ENCODE data around the gene OSBP2. TPM values are rescaled to one million over a fixed set of nuclear protein-coding genes. Genes with fewer than 3 reads are reported as not detected.
A peak's percentile ranks its signal among the peaks of the same experiment; 100 is the strongest.
"Not testable (repeated sequence)": the region's sequence is repeated elsewhere in the genome, so short reads cannot be mapped to it uniquely, and the experiment has no call there.

The OSBP2 gene
- total RNA-seq, 1 experiment from 2014 or later = 22.5 TPM

- no peak for DNase-seq (ENCODE audit: low read depth)
Observed at GRCh38 chr22:30755759-30756124, 61.1 kb downstream of the OSBP2 start.

GRCh38 chr22:30763815-30764673 lies 69.4 kb downstream of the OSBP2 start:
- DNase-seq (ENCODE audit: low read depth) = peak; percentile 62

- DNase-seq (ENCODE audit: low read depth) = no peak
Observed at GRCh38 chr22:30767661-30768060, 73.0 kb downstream of the OSBP2 start.

GRCh38 chr22:30770716-30771115 lies 76.0 kb downstream of the OSBP2 start:
- no peak for DNase-seq (ENCODE audit: low read depth)

DNA sequence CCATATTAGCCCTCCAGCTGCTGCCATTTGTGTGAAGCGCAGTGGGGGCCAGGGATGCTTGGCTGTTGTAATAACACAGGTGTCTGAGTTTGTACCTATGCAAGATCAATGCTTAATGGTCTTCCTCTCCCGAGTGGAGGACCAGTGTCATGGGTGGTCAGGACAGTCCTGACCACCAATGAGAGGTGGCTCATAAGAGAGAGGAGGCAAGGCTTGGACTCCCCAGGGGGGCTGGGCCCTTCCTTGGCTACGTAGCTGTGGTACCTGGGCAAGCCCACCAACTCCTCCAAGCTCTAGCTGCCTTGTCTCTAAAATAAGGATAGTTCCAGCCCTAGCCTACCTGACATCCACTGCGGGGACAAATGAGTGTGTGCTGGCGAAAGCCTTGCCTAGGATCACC lies 79.2 kb downstream of the OSBP2 start:
- DNase-seq (ENCODE audit: low read depth) = no peak

- no peak for DNase-seq (ENCODE audit: low read depth)
Observed at GRCh38 chr22:30774566-30774965, 79.9 kb downstream of the OSBP2 start.

DNA sequence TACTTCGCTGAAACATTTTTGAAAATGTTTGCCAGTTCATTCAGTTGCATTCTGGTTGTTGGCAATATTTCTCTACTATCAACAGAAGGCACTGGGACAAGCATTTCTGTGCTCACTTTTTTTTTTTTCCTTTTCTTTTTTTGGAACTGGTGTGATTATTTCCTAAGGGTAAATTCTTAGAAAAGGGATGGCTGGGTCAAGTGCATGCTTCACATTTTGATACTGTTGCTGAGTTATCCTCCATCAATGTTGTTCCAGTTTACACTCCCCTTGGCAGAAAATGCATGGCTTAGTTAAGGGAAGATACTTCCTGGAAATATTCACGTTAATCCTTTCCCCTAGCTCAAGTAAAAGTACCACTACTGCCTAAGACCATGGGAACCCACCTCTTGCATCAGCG lies 81.8 kb downstream of the OSBP2 start:
- no peak for DNase-seq (ENCODE audit: low read depth)

- DNase-seq (ENCODE audit: low read depth) = not testable (repeated sequence)
Observed at GRCh38 chr22:30777146-30777545, 82.5 kb downstream of the OSBP2 start.

- DNase-seq (ENCODE audit: low read depth) = no peak
Observed at GRCh38 chr22:30777587-30777986, 82.9 kb downstream of the OSBP2 start.

- no peak for DNase-seq (ENCODE audit: low read depth)
Observed at GRCh38 chr22:30778261-30778660, 83.6 kb downstream of the OSBP2 start.

DNA sequence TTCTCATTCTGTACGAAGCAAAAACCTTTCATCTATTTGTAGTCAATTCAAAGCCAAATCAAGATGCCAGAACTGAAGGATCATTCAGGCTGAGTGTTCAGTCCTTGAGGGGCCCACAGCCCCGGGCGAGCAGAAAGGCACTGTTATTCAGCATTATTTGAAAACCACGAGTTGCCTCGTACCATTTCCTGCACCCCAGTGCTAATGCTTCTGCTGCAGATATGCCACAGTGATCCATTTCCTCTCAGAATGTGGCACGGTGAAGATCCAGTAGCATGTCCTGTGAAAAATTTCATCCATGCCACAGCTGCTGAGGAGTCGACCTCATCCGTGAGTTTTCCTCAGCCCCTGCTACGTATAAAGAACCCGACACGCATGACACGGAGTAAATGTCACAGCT lies 85.4 kb downstream of the OSBP2 start:
- DNase-seq (ENCODE audit: low read depth) = no peak

- peak; percentile 86 for DNase-seq (ENCODE audit: low read depth)
Observed at GRCh38 chr22:30781271-30781875, 86.7 kb downstream of the OSBP2 start.

- no peak for DNase-seq (ENCODE audit: low read depth)
Observed at GRCh38 chr22:30782613-30783012, 87.9 kb downstream of the OSBP2 start.

DNA sequence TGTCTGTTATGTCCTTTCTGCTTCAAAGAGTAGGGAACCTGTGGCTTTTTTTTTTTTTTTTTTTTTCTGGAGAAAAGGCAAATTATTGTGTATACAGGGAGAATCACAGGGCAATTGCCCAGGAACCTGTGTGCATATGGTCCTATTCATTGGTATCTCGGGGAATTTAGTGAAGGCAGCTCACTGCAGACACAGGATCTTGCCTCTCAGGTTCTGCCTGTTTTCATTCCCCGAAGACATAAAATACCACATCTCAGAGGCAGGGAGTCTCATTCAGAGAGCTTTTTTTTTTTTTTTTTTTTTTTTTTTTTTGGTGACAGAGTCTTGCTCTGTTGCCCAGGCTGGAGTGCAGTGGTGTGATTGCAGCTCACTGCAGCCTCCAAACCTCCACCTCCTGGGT lies 88.3 kb downstream of the OSBP2 start:
- no peak for DNase-seq (ENCODE audit: low read depth)

DNA sequence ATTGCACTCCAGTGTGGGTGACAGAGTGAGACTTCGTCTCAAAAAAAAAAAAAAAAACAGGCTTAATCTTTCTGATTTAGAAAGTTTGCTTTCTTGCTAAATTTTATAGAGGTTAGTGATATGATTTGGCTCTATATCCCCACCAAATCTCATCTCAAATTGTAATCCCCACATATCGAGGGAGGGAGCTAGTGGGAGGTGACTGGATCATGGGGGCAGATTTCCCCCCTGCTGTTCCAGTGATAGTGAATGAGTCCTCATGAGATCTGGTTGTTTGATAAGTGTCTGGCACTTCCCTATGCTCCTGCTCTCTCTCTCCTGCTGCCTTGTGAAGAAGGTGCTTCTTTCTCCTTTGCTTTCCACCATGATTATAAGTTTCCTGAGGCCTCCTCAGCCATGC lies 90.9 kb downstream of the OSBP2 start:
- no peak for DNase-seq (ENCODE audit: low read depth)

DNA sequence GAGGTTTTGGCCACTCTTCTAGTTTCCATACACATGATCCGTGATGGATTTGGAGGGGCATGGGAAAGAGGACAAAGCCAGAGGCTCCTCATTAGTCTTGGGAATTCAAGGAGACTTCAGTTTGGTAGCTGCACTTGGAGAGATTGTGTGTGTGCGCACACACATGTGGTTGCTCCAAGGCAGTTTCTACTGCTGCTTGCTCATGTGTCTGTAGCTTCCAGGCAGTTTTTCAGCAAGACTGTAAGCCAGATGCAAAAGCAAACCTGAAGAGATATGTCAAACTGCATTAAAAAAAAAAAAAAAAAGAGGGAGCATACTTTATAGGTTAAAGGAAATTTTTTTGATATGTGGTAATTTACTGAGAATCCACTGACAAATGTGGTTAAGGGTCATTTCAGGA lies 95.7 kb downstream of the OSBP2 start:
- no peak for DNase-seq (ENCODE audit: low read depth)

DNA sequence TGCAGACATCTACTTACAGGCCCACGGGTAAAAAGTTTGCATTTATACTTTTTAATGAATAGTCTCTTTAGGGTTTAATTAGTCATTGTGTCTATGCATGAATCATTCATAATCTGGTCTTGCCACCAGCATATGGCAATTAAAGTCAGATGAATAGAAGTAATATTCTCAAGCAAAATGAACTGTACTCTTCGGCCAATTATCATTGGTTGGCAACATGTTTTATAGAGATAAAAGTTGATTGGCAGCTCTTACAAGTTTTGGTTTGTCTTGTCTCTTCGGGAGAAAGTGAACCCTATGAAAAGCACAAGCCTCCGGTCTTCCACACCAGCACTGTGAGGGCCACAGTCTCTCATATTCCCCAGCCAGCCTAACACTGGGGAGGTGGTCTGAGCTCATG lies 97.8 kb downstream of the OSBP2 start:
- no peak for DNase-seq (ENCODE audit: low read depth)

- no peak for DNase-seq (ENCODE audit: low read depth)
Observed at GRCh38 chr22:30795118-30795517, 100.4 kb downstream of the OSBP2 start.

DNA sequence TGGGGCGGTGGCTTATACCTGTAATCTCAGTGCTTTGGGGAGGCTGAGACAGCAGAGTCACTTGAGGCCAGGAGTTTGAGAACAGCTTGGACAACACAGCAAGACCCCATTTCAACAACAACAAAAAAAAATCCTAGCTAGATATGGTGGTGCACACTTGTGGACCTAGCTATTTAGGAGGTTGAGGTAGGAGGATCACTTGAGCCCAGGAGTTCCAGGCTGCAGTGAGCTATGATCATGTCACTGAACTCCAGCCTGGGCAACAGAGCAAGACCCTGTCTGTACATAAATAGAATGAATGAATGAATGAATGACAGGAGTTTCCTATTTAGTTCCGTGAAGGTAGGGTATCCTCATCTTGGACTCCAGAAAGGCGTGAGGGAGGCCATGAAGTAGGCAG lies 107.0 kb downstream of the OSBP2 start:
- DNase-seq (ENCODE audit: low read depth) = no peak

- DNase-seq (ENCODE audit: low read depth) = peak; percentile 94
Observed at GRCh38 chr22:30802202-30803166, 107.8 kb downstream of the OSBP2 start.

DNA sequence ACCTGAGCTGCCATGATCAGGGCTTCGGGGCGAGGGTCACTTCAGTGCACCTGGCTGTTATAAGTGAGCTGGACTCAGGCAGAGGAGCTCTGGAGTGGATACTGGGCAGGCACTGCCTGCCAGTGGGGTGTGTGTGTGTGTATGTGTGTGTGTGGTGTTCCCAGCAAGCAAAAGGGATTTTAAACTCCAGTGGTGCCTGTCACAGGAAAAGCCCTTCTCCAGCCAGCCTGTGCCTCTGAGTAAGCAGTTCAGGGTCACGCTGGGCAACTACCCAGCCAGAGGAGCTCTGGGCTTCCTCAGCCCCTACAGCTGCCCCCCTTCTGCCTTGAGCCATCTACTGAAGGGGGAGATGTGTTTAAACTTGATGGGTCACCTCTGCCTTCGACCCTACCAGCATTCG lies 109.0 kb downstream of the OSBP2 start:
- DNase-seq (ENCODE audit: low read depth) = peak; percentile 20

DNA sequence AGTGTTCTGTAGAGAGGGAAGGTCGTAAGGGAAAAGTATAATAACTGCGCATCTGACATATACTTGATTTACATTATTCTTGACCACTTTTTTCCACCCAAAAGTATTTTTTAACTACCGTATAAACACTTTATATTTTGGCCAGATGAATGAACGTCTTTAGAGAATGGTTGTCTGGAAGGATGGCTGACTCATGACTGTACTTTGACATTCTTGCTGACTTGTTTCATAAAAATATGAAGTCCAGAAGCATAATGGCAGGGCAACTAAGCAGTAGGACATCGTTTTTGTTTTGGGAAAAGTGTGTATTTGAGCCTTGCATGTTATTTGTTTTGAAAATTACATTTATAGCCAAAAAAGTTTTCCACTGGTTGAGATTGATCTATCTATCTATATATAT lies 110.0 kb downstream of the OSBP2 start:
- DNase-seq (ENCODE audit: low read depth) = no peak

Measured in HT1080 (cell line).